Activated naive CD4-positive, alpha-beta T cell treated with anti-CD3 and anti-CD28 coated beads, Interleukin-2, amount 10 ng/mL, durations not matched to agents 7 days and 5 days (primary cell): ENCODE results near the gene CLCN2.
A peak's percentile ranks its signal among the peaks of the same experiment; 100 is the strongest.

Source experiments
- CTCF ChIA-PET: fragments of 350-600 bp; sonication (Branson Sonifier 250); formaldehyde crosslinking; loops from one replicate; lab custom pipeline; 2021; ENCODE audit warnings: antibody characterized with exemption; lab: Charles Lee
- DNase-seq: peaks from one replicate; pipeline ENCODE4 v3.0.0-alpha.2; 2020
- H3K27ac Mint-ChIP-seq: one replicate; pipeline ENCODE4 v1.8.0; 2021; ENCODE audit warnings: mild to moderate bottlenecking, moderate library complexity, mixed read lengths
- H3K27me3 Mint-ChIP-seq: one replicate; pipeline ENCODE4 v1.8.0; 2021; ENCODE audit warnings: mild to moderate bottlenecking, mixed read lengths
- H3K36me3 Mint-ChIP-seq: one replicate; pipeline ENCODE4 v1.8.0; 2021; ENCODE audit warnings: mixed read lengths
- H3K4me1 Mint-ChIP-seq: one replicate; pipeline ENCODE4 v1.8.0; 2021; ENCODE audit warnings: mixed read lengths
- H3K4me3 Mint-ChIP-seq: one replicate; pipeline ENCODE4 v1.8.0; 2021; ENCODE audit warnings: mild to moderate bottlenecking, moderate library complexity, mixed read lengths
- H3K9me3 Mint-ChIP-seq: one replicate; pipeline ENCODE4 v1.8.0; 2021; ENCODE audit warnings: mixed read lengths

Gene CLCN2

DNA sequence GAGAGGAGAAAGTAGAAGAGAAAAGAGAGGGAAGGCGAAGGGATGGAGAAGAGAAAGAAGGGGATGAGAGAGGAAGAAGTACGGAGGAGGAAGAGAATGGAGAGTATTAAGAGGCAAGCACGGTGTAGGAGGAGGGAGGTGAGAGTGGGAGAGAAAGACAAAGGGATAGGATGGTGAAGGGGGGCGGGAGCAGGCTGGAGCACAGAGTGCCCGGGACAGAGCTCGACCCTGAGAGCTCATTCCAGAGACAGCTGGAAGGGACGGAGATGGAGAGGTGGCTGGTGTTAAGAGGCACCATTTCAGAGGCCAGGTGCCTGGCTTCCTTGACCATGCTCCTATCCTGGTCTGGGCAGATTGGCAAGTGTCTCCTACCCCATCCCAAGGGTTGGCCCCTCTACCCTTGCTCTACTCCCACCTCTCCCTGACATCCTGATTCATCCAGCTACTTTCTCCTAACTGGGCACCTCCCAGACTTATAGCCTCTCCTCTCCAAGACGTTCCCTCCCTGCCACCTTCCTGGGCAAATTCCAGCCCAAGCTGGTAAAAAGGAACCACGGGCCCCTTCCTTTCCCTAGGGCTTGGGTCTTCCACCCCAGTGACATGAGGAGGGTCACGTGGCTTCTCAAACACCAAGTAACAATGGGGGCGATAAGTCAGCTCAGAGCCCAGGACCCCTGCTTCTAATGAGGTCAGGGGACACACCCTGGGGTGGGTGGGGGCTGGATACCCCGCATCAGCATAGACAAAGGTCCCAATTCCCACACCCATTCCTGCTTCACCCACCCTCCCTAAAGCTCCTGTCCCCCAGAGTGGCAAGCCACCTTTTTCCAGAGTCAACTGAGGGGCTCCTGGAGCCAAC lies 1.1 kb downstream of the CLCN2 start:
- no peak for DNase-seq
- CTCF ChIA-PET = interaction anchor here (1.3 to 2.0 kb wide), 2 partner anchors 8 to 11 kb away, joined by 3 to 6 read pairs; no protein-coding TSS in a partner anchor
- peaks cover 26% of the 10 kb centered on the region for H3K4me1 Mint-ChIP-seq
- no peaks in the 10 kb centered on the region for H3K9me3 Mint-ChIP-seq
- peak overlapping the region; percentile 58 for H3K27ac Mint-ChIP-seq
- H3K4me3 Mint-ChIP-seq = peak overlapping the region; percentile 71
- H3K27me3 Mint-ChIP-seq = peaks cover 29% of the 10 kb centered on the region
- peaks cover 15% of the 10 kb centered on the region for H3K36me3 Mint-ChIP-seq

DNA sequence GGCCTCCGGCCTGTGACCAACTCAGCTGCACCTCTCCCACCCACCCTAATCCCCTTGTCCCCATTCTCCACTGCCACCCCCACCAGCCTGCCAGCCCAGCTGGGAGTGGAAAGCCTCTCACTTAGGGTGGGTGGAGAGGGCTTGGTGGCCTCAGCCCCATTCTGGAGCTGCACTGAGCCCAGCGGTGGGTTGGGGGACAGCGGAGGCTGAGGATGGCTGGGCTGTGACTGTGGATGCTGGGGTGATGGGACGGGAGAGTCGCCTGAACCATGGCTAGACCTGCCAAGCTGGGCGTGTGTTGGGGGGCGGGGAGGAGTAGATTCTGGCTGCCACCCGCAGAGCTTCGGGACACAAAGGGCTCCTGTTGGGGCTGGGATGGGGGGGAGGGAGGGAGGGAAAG lies 1.8 kb downstream of the CLCN2 start:
- Mint-ChIP-seq H3K4me1 (peaks cover 19% of the 10 kb centered on the region), H3K27me3 (peaks cover 29% of the 10 kb centered on the region), H3K4me3 (peak overlapping the region; percentile 71), H3K9me3 (no peaks in the 10 kb centered on the region), H3K36me3 (peaks cover 8% of the 10 kb centered on the region), H3K27ac (no peak overlapping the region)
- CTCF ChIA-PET = no interaction called here
- DNase-seq = no peak

DNA sequence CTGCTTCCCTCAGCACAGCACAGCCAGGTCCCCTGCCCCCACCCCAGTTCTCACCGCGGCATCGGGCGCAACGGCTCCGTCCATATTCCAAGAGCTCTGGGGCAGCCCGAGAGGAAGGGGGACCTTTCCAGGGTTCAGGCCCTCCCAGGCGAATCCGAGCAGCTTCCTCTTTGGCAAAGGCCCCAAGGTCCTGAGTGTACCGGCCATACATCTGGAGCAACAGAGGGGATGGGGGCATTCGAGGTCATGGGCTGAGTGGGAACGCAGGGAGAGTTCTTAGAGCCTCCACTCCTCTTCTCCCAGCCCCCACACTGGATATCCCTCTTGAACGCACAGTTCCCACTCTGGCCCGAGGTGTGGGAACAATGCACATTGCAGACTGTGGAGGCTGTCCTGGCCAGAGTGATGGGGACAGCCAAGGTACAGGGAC lies 2.5 kb downstream of the CLCN2 start:
- no peak for DNase-seq
- Mint-ChIP-seq H3K9me3 (no peaks in the 10 kb centered on the region), H3K27ac (no peak overlapping the region), H3K4me1 (peaks cover 12% of the 10 kb centered on the region), H3K27me3 (peaks cover 29% of the 10 kb centered on the region), H3K4me3 (no peak overlapping the region), H3K36me3 (peaks cover 5% of the 10 kb centered on the region)
- CTCF ChIA-PET = no interaction called here

DNA sequence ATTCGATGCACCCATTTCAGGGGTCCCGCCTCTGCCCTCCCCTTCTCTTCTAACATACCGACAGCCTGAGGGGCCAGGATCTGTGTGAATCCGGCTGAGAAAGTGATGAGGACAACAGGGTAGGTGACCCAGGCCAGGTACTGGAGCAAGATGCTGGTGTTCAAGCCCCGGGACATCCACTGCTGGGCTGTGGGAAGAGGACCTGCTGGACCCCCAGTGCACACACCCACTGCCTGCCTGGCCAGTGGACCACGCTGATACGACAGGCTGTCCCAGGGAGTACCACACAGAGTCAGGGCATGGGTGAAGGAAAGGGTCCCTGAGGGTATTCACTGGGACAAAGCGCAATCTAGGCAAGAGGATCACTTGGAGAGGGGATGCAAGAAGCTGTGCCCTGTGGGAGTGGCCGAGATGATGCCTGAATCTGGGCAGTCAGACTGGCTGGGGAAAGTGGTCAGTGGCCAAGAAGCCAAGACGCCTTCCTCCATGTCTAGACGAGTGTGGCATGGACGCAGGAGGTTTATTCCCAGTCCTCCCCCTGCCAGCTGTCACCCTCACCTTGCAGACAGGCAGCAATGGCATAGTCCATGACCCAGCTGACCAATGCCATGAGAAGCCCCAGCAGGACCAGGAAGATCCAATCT lies 3.2 kb downstream of the CLCN2 start:
- no peak overlapping the region for H3K4me3 Mint-ChIP-seq
- no peak overlapping the region for H3K27ac Mint-ChIP-seq
- CTCF ChIA-PET = no interaction called here
- no peak for DNase-seq
- H3K4me1 Mint-ChIP-seq = peaks cover 11% of the 10 kb centered on the region
- no peaks in the 10 kb centered on the region for H3K9me3 Mint-ChIP-seq
- H3K36me3 Mint-ChIP-seq = peaks cover under 1% of the 10 kb centered on the region
- H3K27me3 Mint-ChIP-seq = peaks cover 29% of the 10 kb centered on the region

DNA sequence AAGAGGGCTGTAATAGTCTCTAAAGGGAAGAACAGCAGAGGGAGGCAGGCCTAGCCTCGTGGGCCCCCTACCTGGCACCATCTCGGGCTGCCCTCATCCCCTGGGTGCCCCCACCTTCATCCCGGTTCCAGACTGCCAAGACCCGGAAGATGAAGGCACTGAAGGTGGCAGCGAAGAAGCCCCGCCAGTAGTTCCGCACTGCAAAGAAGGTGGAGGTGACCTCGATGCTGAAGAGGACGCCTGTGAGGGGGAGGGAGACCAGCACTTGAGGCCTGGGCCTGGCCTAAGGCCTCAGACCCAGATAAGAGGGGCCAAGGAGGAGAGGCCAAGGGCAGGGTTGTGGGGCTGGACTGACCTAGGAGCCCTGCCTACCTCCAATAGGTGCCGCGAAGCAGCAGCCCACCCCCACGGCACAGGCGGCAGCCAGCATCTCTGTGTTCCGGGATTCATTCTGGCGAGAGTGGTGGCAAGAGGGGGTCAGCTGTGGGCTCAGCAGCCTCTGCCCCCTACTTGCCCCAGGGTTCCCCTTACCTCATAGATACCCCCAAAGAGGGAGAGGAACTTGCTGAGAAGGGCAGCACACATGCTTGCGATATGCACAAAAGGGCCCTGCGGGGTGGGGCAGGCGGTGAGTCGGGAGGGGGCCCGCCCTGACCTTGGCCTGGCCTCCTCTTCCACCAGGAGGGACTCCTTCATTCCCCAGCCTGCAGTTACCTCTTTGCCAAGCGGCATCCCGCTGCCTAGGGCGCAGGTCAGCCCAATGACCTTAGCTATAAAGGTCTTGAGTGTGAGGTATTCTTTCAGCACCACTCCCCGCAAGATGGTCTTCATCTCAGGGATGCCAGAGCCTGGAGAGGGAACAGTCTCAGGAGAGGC lies 3.9 kb downstream of the CLCN2 start:
- Mint-ChIP-seq H3K36me3 (no peaks in the 10 kb centered on the region), H3K27me3 (peaks cover 29% of the 10 kb centered on the region), H3K4me1 (peaks cover 11% of the 10 kb centered on the region), H3K27ac (no peak overlapping the region), H3K9me3 (no peaks in the 10 kb centered on the region), H3K4me3 (no peak overlapping the region)
- DNase-seq = no peak
- CTCF ChIA-PET = no interaction called here

DNA sequence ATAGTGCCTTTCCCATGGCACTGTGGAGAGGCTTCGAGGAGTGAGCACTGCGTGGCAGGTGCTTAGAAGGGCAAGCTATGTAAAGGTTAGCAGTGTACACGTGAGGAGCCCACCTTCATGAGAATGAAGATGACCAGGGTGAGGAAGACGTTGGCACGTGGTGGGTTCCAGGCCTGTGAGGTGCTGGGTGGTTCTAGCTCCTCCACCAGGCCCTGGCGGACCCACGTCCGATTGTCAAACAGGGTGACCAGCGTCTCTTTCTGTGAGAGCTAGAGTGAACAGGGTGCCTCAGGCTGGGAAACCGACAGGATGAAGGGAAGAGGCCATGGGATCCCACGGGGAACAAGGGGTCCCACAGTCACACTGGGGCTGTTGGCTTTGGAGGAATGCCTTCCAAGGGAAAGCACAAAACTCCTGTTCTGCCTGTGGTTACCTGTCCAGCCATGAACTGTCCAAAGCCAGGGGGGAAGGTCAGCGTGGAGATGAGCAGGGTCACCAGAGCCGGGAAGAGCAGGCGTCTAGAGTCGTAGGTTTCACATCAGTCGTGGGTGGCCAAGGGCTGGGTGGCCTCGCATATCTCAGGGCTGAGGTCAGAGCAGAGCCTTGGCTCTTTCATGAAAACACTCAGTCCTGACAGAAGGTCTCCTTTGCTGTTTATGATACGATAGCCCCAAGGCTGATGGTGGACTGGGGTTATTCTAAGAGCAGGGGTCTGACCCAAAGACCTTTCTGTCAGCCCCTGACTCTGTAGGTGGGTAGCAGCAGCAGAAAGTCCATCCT lies 6.0 kb downstream of the CLCN2 start:
- Mint-ChIP-seq H3K4me1 (peaks cover 5% of the 10 kb centered on the region), H3K27me3 (peaks cover 22% of the 10 kb centered on the region), H3K9me3 (no peaks in the 10 kb centered on the region), H3K4me3 (no peak overlapping the region), H3K36me3 (no peaks in the 10 kb centered on the region), H3K27ac (no peak overlapping the region)
- CTCF ChIA-PET = interaction anchor here (0.9 to 2.8 kb wide), 5 partner anchors 9 to 195 kb away, joined by 3 to 15 read pairs (median 4); no protein-coding TSS in a partner anchor
- DNase-seq = no peak

DNA sequence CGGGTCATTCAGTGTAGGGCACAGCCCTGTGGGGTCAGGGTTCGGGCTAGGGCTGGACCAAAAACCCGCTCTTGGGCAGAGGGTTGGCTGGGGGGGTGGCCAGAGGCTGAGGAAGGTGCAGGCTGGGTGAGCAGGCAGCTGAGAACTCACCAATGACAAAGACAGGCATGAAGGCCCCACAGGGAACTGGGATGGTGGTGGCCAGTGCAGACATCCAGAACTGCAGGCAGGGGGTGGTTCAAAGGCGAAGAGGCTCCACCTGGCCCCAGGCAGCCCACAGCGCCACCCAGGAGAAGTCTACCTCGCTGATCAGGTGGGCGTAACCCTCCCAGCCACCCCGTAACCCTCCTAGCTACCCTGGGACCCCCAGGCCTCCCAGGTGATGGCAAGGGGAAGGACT lies 6.7 kb downstream of the CLCN2 start:
- CTCF ChIA-PET = interaction anchor here (0.9 to 2.8 kb wide), 6 partner anchors 8 to 196 kb away, joined by 3 to 15 read pairs (median 4); partner anchors contain the start of gene FAM131A
- DNase-seq = no peak
- Mint-ChIP-seq H3K27ac (no peak overlapping the region), H3K36me3 (no peaks in the 10 kb centered on the region), H3K4me1 (no peaks in the 10 kb centered on the region), H3K4me3 (no peak overlapping the region), H3K27me3 (peaks cover 15% of the 10 kb centered on the region), H3K9me3 (no peaks in the 10 kb centered on the region)

DNA sequence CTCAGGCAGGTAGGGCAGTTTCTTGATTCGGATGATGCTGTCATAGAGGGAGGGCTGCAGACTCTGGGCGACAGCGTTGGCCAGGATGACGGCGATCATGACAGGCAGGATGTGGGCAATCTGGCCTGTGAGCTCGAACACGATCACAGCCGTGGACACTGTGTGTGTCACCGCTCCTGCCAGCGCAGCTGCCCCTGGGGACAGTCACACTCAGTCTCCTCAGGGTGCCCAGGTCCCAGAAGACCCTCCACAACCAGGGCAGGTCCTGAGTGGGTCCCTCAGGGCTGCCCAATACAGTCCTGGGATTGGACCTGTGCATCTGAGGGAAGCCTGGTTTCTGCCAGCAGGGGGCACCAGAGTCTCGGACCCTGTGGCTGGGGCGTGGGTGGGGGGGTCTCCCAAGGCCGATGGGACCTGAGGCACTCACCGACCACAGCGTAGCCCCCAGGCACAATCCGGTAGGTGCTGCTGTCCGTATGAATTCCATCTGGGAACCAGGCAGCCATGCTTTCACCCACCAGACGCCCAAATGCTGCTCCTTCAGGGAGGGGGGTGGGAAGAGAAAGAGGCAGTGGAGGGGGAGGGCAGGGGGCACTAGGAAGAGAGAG lies 7.2 kb downstream of the CLCN2 start:
- H3K27ac Mint-ChIP-seq = no peak overlapping the region
- CTCF ChIA-PET = interaction anchor here (0.6 to 2.8 kb wide), 16 partner anchors 9 to 203 kb away, joined by 3 to 15 read pairs (median 4); partner anchors contain the start of gene FAM131A
- H3K4me3 Mint-ChIP-seq = no peak overlapping the region

DNA sequence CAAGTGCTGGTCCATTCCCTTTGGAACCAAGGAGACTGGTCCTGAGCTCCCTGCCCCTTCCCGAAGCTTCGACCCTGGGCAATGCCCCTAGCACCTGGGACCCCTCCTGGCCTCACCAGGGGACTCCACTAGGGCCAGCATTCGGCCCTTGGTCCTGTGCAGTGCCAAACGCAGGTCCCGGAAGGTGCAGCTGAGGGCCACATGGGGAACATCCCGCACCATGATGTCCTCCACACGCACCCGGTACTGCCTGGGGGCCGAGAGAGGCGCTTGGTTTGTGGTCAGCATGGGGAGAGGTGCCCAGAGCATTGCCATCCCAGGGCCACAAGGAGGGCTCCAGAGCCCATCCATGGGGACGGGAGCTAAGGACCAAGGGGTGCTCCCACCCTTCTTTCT lies 7.9 kb downstream of the CLCN2 start:
- H3K27me3 Mint-ChIP-seq = peaks cover 6% of the 10 kb centered on the region
- no peaks in the 10 kb centered on the region for H3K36me3 Mint-ChIP-seq
- no peak for DNase-seq
- CTCF ChIA-PET = interaction anchor here (0.6 to 2.8 kb wide), 15 partner anchors 8 to 204 kb away, joined by 3 to 15 read pairs (median 3); partner anchors contain the start of gene FAM131A
- no peaks in the 10 kb centered on the region for H3K9me3 Mint-ChIP-seq
- no peak overlapping the region for H3K4me3 Mint-ChIP-seq
- H3K4me1 Mint-ChIP-seq = no peaks in the 10 kb centered on the region
- no peak overlapping the region for H3K27ac Mint-ChIP-seq

More for the DNA sequence above, 7.2 kb downstream of the CLCN2 start:
- H3K4me1 Mint-ChIP-seq = no peaks in the 10 kb centered on the region
- peak; percentile 72 for DNase-seq
- peaks cover 12% of the 10 kb centered on the region for H3K27me3 Mint-ChIP-seq
- H3K36me3 Mint-ChIP-seq = no peaks in the 10 kb centered on the region
- H3K9me3 Mint-ChIP-seq = no peaks in the 10 kb centered on the region

DNA sequence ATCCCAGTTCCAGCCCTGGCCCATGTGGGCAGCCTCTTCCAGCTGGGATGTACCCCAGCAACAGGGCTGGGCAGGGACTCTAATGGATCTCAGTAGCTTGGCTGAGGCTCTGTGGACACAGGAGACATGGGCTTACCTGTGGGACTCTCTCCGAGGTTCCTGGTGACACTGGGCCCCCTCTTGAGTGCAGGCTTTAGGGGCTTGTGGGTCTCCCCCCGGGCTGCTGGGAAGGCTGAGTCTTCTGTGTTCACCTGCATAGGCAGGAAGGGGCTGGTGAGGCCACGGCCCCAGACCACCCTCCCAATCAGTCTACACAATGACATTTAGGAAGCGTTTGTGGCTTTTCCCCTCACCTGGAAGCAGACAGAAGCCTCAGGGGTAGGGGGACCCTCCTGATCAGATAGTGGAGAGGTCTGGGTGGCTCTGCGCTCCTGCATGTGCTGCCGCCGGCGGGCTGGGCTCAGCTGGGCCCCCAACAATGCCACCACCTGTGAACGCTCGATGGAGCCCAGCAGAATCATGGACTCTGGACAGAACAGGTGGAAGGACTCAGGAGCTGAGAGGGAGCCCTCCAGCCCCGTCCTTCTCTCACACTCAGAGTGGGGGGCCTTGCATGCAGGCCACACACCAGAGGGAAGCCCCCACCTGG lies 8.4 kb downstream of the CLCN2 start:
- Mint-ChIP-seq H3K27ac (no peak overlapping the region), H3K27me3 (peaks cover under 1% of the 10 kb centered on the region), H3K4me1 (no peaks in the 10 kb centered on the region), H3K4me3 (no peak overlapping the region), H3K9me3 (no peaks in the 10 kb centered on the region), H3K36me3 (no peaks in the 10 kb centered on the region)
- DNase-seq = no peak
- CTCF ChIA-PET = interaction anchor here (0.9 to 2.8 kb wide), 10 partner anchors 9 to 204 kb away, joined by 3 to 15 read pairs (median 3); partner anchors contain the start of genes CLCN2, FAM131A and POLR2H

DNA sequence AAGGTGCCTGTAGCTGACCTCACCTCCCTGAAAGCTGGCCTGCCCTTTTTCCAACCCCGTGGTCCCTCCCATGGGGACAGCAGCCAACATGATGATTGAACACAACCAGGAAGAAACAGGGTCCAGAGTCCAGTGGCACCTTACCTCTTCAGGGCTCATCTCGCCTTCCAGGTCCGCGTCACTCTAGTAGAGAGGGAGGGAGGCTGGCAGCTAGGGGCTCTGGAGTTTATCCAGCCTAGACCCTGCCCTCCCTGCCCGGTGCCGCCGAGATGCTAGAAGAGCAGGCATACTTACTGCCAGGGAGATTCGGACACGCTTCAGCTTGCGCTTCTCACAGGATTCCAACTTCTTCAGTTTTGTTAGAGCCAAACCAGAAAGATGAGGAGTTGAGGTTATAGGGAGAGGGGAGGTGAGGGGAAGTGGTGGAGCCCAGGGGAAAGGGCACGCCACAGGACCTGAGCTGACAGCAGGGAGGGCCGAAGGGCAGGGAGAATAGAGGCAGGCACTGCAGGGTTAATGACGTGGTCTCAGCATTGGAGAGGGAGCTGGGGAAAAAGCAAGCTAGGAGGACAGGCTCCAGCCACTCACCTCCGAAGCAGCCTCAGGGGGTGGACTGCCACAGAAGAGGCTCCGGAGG lies 9.1 kb downstream of the CLCN2 start:
- no peaks in the 10 kb centered on the region for H3K27me3 Mint-ChIP-seq
- H3K9me3 Mint-ChIP-seq = no peaks in the 10 kb centered on the region
- no peaks in the 10 kb centered on the region for H3K4me1 Mint-ChIP-seq
- CTCF ChIA-PET = interaction anchor here (1.1 to 1.4 kb wide), 3 partner anchors 8 to 189 kb away, joined by 3 read pairs; partner anchors contain the start of genes CLCN2 and POLR2H
- H3K36me3 Mint-ChIP-seq = no peaks in the 10 kb centered on the region
- no peak overlapping the region for H3K4me3 Mint-ChIP-seq
- no peak for DNase-seq
- no peak overlapping the region for H3K27ac Mint-ChIP-seq
